Esophagus squamous epithelium (tissue), 4 donors: ENCODE measurements around the gene JAZF1.

Experiments used
- CTCF ChIP-seq, 6 experiments: fragments of 450-650 bp in 4 of 6; fragments of 200-600 bp in 2 of 6; sonication (generic) in 2 of 6; IDR thresholded peaks; one replicate each; pipeline ENCODE4 v1.5.1; 2016 to 2019; ENCODE audit warnings: antibody characterized with exemption in 6 of 6, mild to moderate bottlenecking in 4 of 6, moderate library complexity in 4 of 6
- POLR2A ChIP-seq, 4 donors: fragments of 450-650 bp; IDR thresholded peaks; one replicate each; pipeline ENCODE4 v1.6.1; 2017; ENCODE audit warnings: antibody characterized with exemption in 4 of 4, mild to moderate bottlenecking in 4 of 4, moderate library complexity in 3 of 4

GRCh38 chr7:28132959-28133870 is 47.4 kb downstream of the JAZF1 start:
- TF ChIP-seq CTCF (IDR thresholded peaks at IDR 0.05) (no peak), POLR2A (IDR thresholded peaks at IDR 0.05) (no peak)
